ENCODE measurements around the gene IKZF1. TPM values are rescaled to one million over a fixed set of nuclear protein-coding genes. Genes with fewer than 3 reads are reported as not detected.

Gene IKZF1
- total and polyA plus RNA-seq, 2 of the 13 experiments (the other 11 are each of a cell fraction or from before 2014, with no cell fraction given), result not detected

GRCh38 chr7:50446542-50446960, 142.0 kb downstream of the IKZF1 start (continued):
- TF ChIP-seq ATF4 (CRISPR knock-in tag; IDR thresholded peaks at IDR 0.05) (peak in 1 of 2 experiments; percentile 75; a peak in 2 of 4 replicates), MXD1 (CRISPR knock-in tag; IDR thresholded peaks at IDR 0.05) (no peak), HIVEP1 (CRISPR knock-in tag; IDR thresholded peaks at IDR 0.05) (no peak), POGK (CRISPR knock-in tag; conservative IDR thresholded peaks at IDR 0.05) (no peak), ZNF34 (CRISPR knock-in tag; IDR thresholded peaks at IDR 0.05; ENCODE audit: borderline replicate concordance) (no peak), ZNF335 (CRISPR knock-in tag; IDR thresholded peaks at IDR 0.05) (no peak), HMG20B (CRISPR knock-in tag; conservative IDR thresholded peaks at IDR 0.05) (no peak), ATF7-NPFF (CRISPR knock-in tag; IDR thresholded peaks at IDR 0.05; ENCODE audit: low read depth) (no peak), MNT (IDR thresholded peaks at IDR 0.05) (no peak), TFDP1 (CRISPR knock-in tag; IDR thresholded peaks at IDR 0.05; ENCODE audit: borderline replicate concordance) (no peak), KLF9 (CRISPR knock-in tag; IDR thresholded peaks at IDR 0.05; ENCODE audit: low read depth) (no peak), ZFP62 (CRISPR knock-in tag; IDR thresholded peaks at IDR 0.05) (no peak), ZNF280D (CRISPR knock-in tag; IDR thresholded peaks at IDR 0.05) (no peak), FOSL1 (CRISPR knock-in tag; IDR thresholded peaks at IDR 0.05; ENCODE audit: borderline replicate concordance) (no peak), CBX2 (IDR thresholded peaks at IDR 0.05; ENCODE audit: low read depth, low read length) (no peak), CBX2 (CRISPR knock-in tag; IDR thresholded peaks at IDR 0.05; ENCODE audit: low read depth) (no peak), CHD4 (IDR thresholded peaks at IDR 0.05; ENCODE audit: borderline replicate concordance, low read length) (no peak), EP300 (IDR thresholded peaks at IDR 0.05; ENCODE audit: low read depth in 2 of 2, low read length in 2 of 2) (peak in 1 of 2 experiments; percentile 59; a peak in 1 of 4 replicates), EP300 (CRISPR knock-in tag; IDR thresholded peaks at IDR 0.05; ENCODE audit: borderline replicate concordance) (no peak)
